ENCODE data around the gene MED25. TPM values are rescaled to one million over a fixed set of nuclear protein-coding genes. Genes with fewer than 3 reads are reported as not detected.

The MED25 gene
- polyA plus RNA-seq (2011; rRNA removed): 20.4 and 27.1 TPM in 2 replicates
- 50.8 and 56.5 TPM in 2 replicates for polyA plus RNA-seq (2012; cell fraction: cytosol; rRNA removed)
- 106 and 124 TPM in 2 replicates for polyA plus RNA-seq (2012; cell fraction: nucleus; rRNA removed)
- 36.4 to 41.6 TPM (median 40.1 TPM) in 3 replicates for polyA plus RNA-seq (2017; fragmentation: RNase III; extraction: RNeasy Plus Mini Kit Qiagen cat#74134 plus additional on column Dnase treatment)
- polyA minus RNA-seq (2011; rRNA and poly(A)+ RNA removed): 37.2 and 52.2 TPM in 2 replicates

- Histone ChIP-seq H3K4me1 (peaks cover 20% of the 10 kb centered on the region), H3K27ac (peak within 1 kb of the TSS; percentile 89 to 95), H3K9me3 (no peaks in the 10 kb centered on the region), H3K4me2 (peak within 1 kb of the TSS; percentile 97), H3K4me3 (peak within 1 kb of the TSS; percentile 67)
- DNase-seq (ENCODE audit: low read depth in 1 of 2, low spot score in 1 of 2) (peak; percentile 90 to 92), FAIRE-seq (no peak), ATAC-seq (peak; percentile 84 to 89)
- TF ChIP-seq FOSL2 (IDR thresholded peaks at IDR 0.05) (no peak), FOSL2 (CRISPR knock-in tag; IDR thresholded peaks at IDR 0.05) (no peak), MAZ (IDR thresholded peaks at IDR 0.05; ENCODE audit: borderline replicate concordance, low read depth, low read length) (no peak), ZSCAN20 (CRISPR knock-in tag; IDR thresholded peaks at IDR 0.05) (no peak), REST (IDR thresholded peaks at IDR 0.05) (no peak), KDM1A (IDR thresholded peaks at IDR 0.05; ENCODE audit: low read depth) (no peak), KDM5A (IDR thresholded peaks at IDR 0.05) (peak; percentile 31; the same call in 1 of the 2 replicates), SMC3 (IDR thresholded peaks at IDR 0.05) (no peak), FOSB (CRISPR knock-in tag; IDR thresholded peaks at IDR 0.05) (no peak), TP53 (CRISPR knock-in tag; IDR thresholded peaks at IDR 0.05) (peak; percentile 16; the same call in 1 of the 2 replicates), NPAS2 (CRISPR knock-in tag; IDR thresholded peaks at IDR 0.05; ENCODE audit: borderline replicate concordance) (no peak), HOXB13 (CRISPR knock-in tag; IDR thresholded peaks at IDR 0.05; ENCODE audit: low read depth) (peak; percentile 47; the same call in 1 of the 2 replicates), BCL3 (IDR thresholded peaks at IDR 0.05) (0 out of 3 replicates have a peak, but pooled peaks have one; percentile 59), CHD2 (IDR thresholded peaks at IDR 0.05; ENCODE audit: low read length, partially characterized antibody) (no peak), NFE2L2 (conservative IDR thresholded peaks at IDR 0.05; ENCODE audit: low read length) (no peak), TFCP2L1 (CRISPR knock-in tag; IDR thresholded peaks at IDR 0.05) (peak; percentile 11; the same call in 1 of the 2 replicates), ZNF302 (CRISPR knock-in tag; IDR thresholded peaks at IDR 0.05) (no peak), HMGXB4 (CRISPR knock-in tag; IDR thresholded peaks at IDR 0.05; ENCODE audit: borderline replicate concordance) (no peak), CHD4 (IDR thresholded peaks at IDR 0.05; ENCODE audit: borderline replicate concordance) (no peak), HOXB5 (CRISPR knock-in tag; IDR thresholded peaks at IDR 0.05) (peak; percentile 85; the same call in 1 of the 2 replicates), JUN (IDR thresholded peaks at IDR 0.05) (peak; percentile 29 to 47; a peak in 2 of 5 replicates), GATA3 (IDR thresholded peaks at IDR 0.05; ENCODE audit: borderline replicate concordance) (no peak), FOXS1 (CRISPR knock-in tag; IDR thresholded peaks at IDR 0.05) (0 out of 2 replicates have a peak, but pooled peaks have one; percentile 29), PHF8 (IDR thresholded peaks at IDR 0.05; ENCODE audit: borderline replicate concordance, low read depth) (peak; percentile 65; the same call in 1 of the 2 replicates), E2F6 (IDR thresholded peaks at IDR 0.05; ENCODE audit: borderline replicate concordance, low read depth) (peak; percentile 64; the same call in 1 of the 2 replicates), HOXA7 (CRISPR knock-in tag; IDR thresholded peaks at IDR 0.05) (no peak; the same call in 1 of the 2 replicates), RFX5 (IDR thresholded peaks at IDR 0.05) (no peak; the same call in 1 of the 2 replicates), MAX (IDR thresholded peaks at IDR 0.05) (peak; percentile 55), POLR2A (IDR thresholded peaks at IDR 0.05; ENCODE audit: low read length) (peak; percentile 93), POLR2AphosphoS2 (conservative IDR thresholded peaks at IDR 0.05; ENCODE audit: low read length) (no peak), ESRRA (IDR thresholded peaks at IDR 0.05; ENCODE audit: borderline replicate concordance, low read length) (no peak), MAFK (IDR thresholded peaks at IDR 0.05; ENCODE audit: partially characterized antibody) (no peak)
- POLR2A ChIA-PET: interaction anchor here (0.6 to 1.0 kb wide), 4 partner anchors 32 to 231 kb away, joined by 3 read pairs; partner anchors contain the start of genes AKT1S1, PNKP, PTOV1 and TBC1D17
- WGBS (ENCODE audit: missing lambda C conversion rate): under 1% methylated on average over 31 of the region's 57 CpGs
- CTCF ChIA-PET: interaction anchor here (0.6 to 0.7 kb wide), 2 partner anchors 21 to 122 kb away, joined by 3 read pairs; no protein-coding TSS in a partner anchor
Observed at GRCh38 chr19:49817964-49818648, at the start of gene MED25. Gene MED25 (plus strand): TSS chr19:49818289. CDS start chr19:49818342, 53 bp downstream.

Measured in A549 (cell line).